Cardiac muscle cell (in vitro differentiated cells and primary cell): ENCODE data around the gene PIGQ. TPM values are rescaled to one million over a fixed set of nuclear protein-coding genes. Genes with fewer than 3 reads are reported as not detected.

Source experiments
- DNase-seq, 2 donors: peaks; one replicate each; pipeline versions ENCODE4 v3.0.0 to v3.0.0-alpha.2; 2010 to 2017; ENCODE audit warnings: low read depth in 1 of 2, low spot score in 1 of 2
- H3K27ac ChIP-seq: fragments of 200-600 bp; sonication (generic); 2 replicates; pipeline ENCODE4 v1.5.1; 2016
- H3K27me3 ChIP-seq: fragments of 200-600 bp; sonication (generic); 2 replicates; pipeline ENCODE4 v1.6.0; 2016; ENCODE audit warnings: control low read depth
- H3K36me3 ChIP-seq: fragments of 200-600 bp; sonication (generic); 2 replicates; pipeline ENCODE4 v1.5.1; 2016; ENCODE audit warnings: control low read depth
- H3K4me1 ChIP-seq: fragments of 200-600 bp; sonication (generic); 2 replicates; pipeline ENCODE4 v1.8.1; 2017; ENCODE audit warnings: low read depth, mild to moderate bottlenecking, mixed run types
- H3K4me3 ChIP-seq: fragments of 200-600 bp; sonication (generic); 2 replicates; pipeline ENCODE4 v1.5.1; 2016; ENCODE audit warnings: mild to moderate bottlenecking
- H3K9me3 ChIP-seq: fragments of 200-600 bp; sonication (generic); 2 replicates; pipeline ENCODE4 v1.5.1; 2017; ENCODE audit warnings: low read depth, mild to moderate bottlenecking, control low read depth
- CTCF ChIP-seq: IDR thresholded peaks from 2 replicates; pipeline ENCODE4 v1.5.1; 2012; ENCODE audit warnings: low read depth, mild to moderate bottlenecking, low read length
- polyA plus RNA-seq: library from polyadenylated mRNA; unstranded; fragments of >200 nt; fragmentation: Nextera tagmentation; extraction: Ambion mirVana; gene quantifications from 2 replicates; pipeline ENCODE4 v1.2.1, GENCODE V29; 2016
- total RNA-seq: library from RNA; depleted of rRNA; stranded (reverse); fragments of >200 nt; gene quantifications from 2 replicates; pipeline ENCODE4 v1.2.3, GENCODE V29; 2016

Gene PIGQ
- total and polyA plus RNA-seq, 2 experiments from 2014 or later = 110 to 124 TPM

- H3K27ac ChIP-seq = no peak overlapping the region
- H3K4me1 ChIP-seq = peaks cover 13% of the 10 kb centered on the region
- no peak for DNase-seq
- H3K9me3 ChIP-seq = no peaks in the 10 kb centered on the region
- no peaks in the 10 kb centered on the region for H3K36me3 ChIP-seq
- H3K27me3 ChIP-seq = no peaks in the 10 kb centered on the region
- H3K4me3 ChIP-seq = no peak overlapping the region
- no peak for TF ChIP-seq CTCF
Observed at GRCh38 chr16:591231-591630, 21.5 kb downstream of the PIGQ start.

GRCh38 chr16:591892-592517, 22.2 kb downstream of the PIGQ start:
- H3K9me3 ChIP-seq = no peaks in the 10 kb centered on the region
- H3K4me3 ChIP-seq = no peak overlapping the region
- H3K27me3 ChIP-seq = no peaks in the 10 kb centered on the region
- no peak for DNase-seq
- peaks cover 13% of the 10 kb centered on the region for H3K4me1 ChIP-seq
- H3K27ac ChIP-seq = no peak overlapping the region
- no peaks in the 10 kb centered on the region for H3K36me3 ChIP-seq
- TF ChIP-seq CTCF = no peak

GRCh38 chr16:592518-593306, 22.9 kb downstream of the PIGQ start:
- H3K27ac ChIP-seq = no peak overlapping the region
- TF ChIP-seq CTCF = no peak
- peaks cover 12% of the 10 kb centered on the region for H3K4me1 ChIP-seq
- no peaks in the 10 kb centered on the region for H3K27me3 ChIP-seq
- no peaks in the 10 kb centered on the region for H3K9me3 ChIP-seq
- DNase-seq = peak in 1 of 2 donors; percentile 59
- H3K36me3 ChIP-seq = no peaks in the 10 kb centered on the region
- no peak overlapping the region for H3K4me3 ChIP-seq

- Histone ChIP-seq H3K27ac (no peak overlapping the region), H3K36me3 (no peaks in the 10 kb centered on the region), H3K9me3 (no peaks in the 10 kb centered on the region), H3K27me3 (no peaks in the 10 kb centered on the region), H3K4me1 (peaks cover 6% of the 10 kb centered on the region), H3K4me3 (no peak overlapping the region)
- no peak for DNase-seq
- no peak for TF ChIP-seq CTCF
Observed at GRCh38 chr16:593406-593805, 23.6 kb downstream of the PIGQ start.

- H3K36me3 ChIP-seq = no peaks in the 10 kb centered on the region
- TF ChIP-seq CTCF = no peak
- H3K27me3 ChIP-seq = no peaks in the 10 kb centered on the region
- H3K27ac ChIP-seq = no peak overlapping the region
- no peaks in the 10 kb centered on the region for H3K9me3 ChIP-seq
- no peak for DNase-seq
- H3K4me3 ChIP-seq = no peak overlapping the region
- peaks cover 6% of the 10 kb centered on the region for H3K4me1 ChIP-seq
Observed at GRCh38 chr16:593807-594206, 24.0 kb downstream of the PIGQ start.
